ENCODE data around the gene SPATA12. TPM values are rescaled to one million over a fixed set of nuclear protein-coding genes. Genes with fewer than 3 reads are reported as not detected.

SPATA12 gene
- total and polyA plus RNA-seq, 4 donors, result not detected

GRCh38 chr3:57046101-57046765 is 14.2 kb upstream of the SPATA12 start:
- Histone ChIP-seq H3K9ac (ENCODE audit: low read depth in 1 of 2, low read length in 2 of 2) (no peak overlapping the region), H3K27ac (ENCODE audit: low read depth in 1 of 2, low read length in 2 of 2) (no peak overlapping the region), H3K4me1 (ENCODE audit: control insufficient read depth in 4 of 4, insufficient read depth in 4 of 4, low read length in 3 of 4) (no peaks in the 10 kb centered on the region), H3K9me3 (ENCODE audit: control insufficient read depth in 4 of 4, low read length in 3 of 4) (no peaks in the 10 kb centered on the region), H3K36me3 (ENCODE audit: control insufficient read depth in 4 of 4, insufficient read depth in 3 of 4, low read depth in 1 of 4, low read length in 3 of 4) (no peaks in the 10 kb centered on the region), H3K27me3 (ENCODE audit: control insufficient read depth in 4 of 4, insufficient read depth in 4 of 4, low read length in 3 of 4) (peaks cover 0 to 2% (median 0%) of the 10 kb centered on the region in 4 donors), H3K4me3 (ENCODE audit: low read depth in 1 of 3, low read length in 3 of 3) (no peak overlapping the region)
- TF ChIP-seq FOXA2 (IDR thresholded peaks at IDR 0.05), result no peak
- TF ChIP-seq, protein P1, sequence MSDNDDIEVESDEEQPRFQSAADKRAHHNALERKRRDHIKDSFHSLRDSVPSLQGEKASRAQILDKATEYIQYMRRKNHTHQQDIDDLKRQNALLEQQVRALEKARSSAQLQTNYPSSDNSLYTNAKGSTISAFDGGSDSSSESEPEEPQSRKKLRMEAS (IDR thresholded peaks at IDR 0.05), result no peak
- TF ChIP-seq REST (IDR thresholded peaks at IDR 0.05), result no peak
- no peak for TF ChIP-seq EGR1 (IDR thresholded peaks at IDR 0.05; ENCODE audit: low read depth in 2 of 2)
- TF ChIP-seq RAD21 (IDR thresholded peaks at IDR 0.05), result no peak
- DNase-seq (ENCODE audit: low spot score), result no peak
- WGBS, result 60% methylated on average over 7 of the region's 7 CpGs

DNA sequence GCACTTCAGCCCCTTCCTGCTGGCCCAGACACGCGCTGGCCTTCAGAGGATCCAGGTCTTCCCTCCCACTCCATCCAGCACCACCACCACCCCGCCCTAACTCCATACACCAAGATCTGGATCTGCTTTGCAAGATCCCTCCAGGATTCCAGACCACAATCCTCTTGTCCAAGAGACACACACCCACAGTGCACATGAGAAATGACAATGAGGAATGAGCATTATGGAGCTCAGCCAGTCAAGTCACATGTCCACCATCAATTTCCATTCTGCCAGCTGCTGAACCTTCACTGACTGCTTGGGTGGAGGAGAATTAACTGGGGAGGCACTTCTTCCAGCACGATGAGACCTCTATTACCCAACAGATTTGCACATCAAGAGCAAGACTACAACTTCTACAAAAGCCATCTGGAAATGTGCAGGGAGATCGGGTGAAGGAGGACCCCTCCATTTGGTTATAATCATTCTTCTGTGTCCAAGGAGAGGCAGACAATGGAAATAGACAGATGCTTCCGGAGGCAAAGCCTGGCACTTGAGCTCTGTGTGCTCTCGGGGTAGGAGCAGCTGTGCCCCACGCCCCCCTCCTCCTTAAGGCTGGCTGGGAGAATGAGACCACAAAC is 12.3 kb upstream of the SPATA12 start:
- 73% methylated on average over 8 of the region's 8 CpGs for WGBS
- H3K9me3 ChIP-seq (ENCODE audit: control insufficient read depth in 4 of 4, low read length in 3 of 4), result no peaks in the 10 kb centered on the region
- no peaks in the 10 kb centered on the region for H3K36me3 ChIP-seq (ENCODE audit: control insufficient read depth in 4 of 4, insufficient read depth in 3 of 4, low read depth in 1 of 4, low read length in 3 of 4)
- H3K27ac ChIP-seq (ENCODE audit: low read depth in 1 of 2, low read length in 2 of 2), result no peak overlapping the region
- no peak overlapping the region for H3K4me3 ChIP-seq (ENCODE audit: low read depth in 1 of 3, low read length in 3 of 3)
- no peaks in the 10 kb centered on the region for H3K4me1 ChIP-seq (ENCODE audit: control insufficient read depth in 4 of 4, insufficient read depth in 4 of 4, low read length in 3 of 4)
- no peak overlapping the region for H3K9ac ChIP-seq (ENCODE audit: low read depth in 1 of 2, low read length in 2 of 2)
- TF ChIP-seq SP1 (IDR thresholded peaks at IDR 0.05) (no peak), YY1 (IDR thresholded peaks at IDR 0.05) (no peak), RAD21 (IDR thresholded peaks at IDR 0.05) (no peak), JUND (IDR thresholded peaks at IDR 0.05) (no peak), HNF4A (conservative IDR thresholded peaks at IDR 0.05) (no peak), NR2F2 (IDR thresholded peaks at IDR 0.05) (no peak), FOXA2 (IDR thresholded peaks at IDR 0.05) (no peak)
- TF ChIP-seq, protein P2, sequence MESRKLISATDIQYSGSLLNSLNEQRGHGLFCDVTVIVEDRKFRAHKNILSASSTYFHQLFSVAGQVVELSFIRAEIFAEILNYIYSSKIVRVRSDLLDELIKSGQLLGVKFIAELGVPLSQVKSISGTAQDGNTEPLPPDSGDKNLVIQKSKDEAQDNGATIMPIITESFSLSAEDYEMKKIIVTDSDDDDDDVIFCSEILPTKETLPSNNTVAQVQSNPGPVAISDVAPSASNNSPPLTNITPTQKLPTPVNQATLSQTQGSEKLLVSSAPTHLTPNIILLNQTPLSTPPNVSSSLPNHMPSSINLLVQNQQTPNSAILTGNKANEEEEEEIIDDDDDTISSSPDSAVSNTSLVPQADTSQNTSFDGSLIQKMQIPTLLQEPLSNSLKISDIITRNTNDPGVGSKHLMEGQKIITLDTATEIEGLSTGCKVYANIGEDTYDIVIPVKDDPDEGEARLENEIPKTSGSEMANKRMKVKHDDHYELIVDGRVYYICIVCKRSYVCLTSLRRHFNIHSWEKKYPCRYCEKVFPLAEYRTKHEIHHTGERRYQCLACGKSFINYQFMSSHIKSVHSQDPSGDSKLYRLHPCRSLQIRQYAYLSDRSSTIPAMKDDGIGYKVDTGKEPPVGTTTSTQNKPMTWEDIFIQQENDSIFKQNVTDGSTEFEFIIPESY (IDR thresholded peaks at IDR 0.05), result no peak
- no peak for DNase-seq (ENCODE audit: low spot score)
- peaks cover 0 to 2% (median 0%) of the 10 kb centered on the region in 4 donors for H3K27me3 ChIP-seq (ENCODE audit: control insufficient read depth in 4 of 4, insufficient read depth in 4 of 4, low read length in 3 of 4)

GRCh38 chr3:57048728-57049127 is 11.7 kb upstream of the SPATA12 start:
- no peak overlapping the region for H3K9ac ChIP-seq (ENCODE audit: low read depth in 1 of 2, low read length in 2 of 2)
- 80% methylated on average over 4 of the region's 4 CpGs for WGBS
- H3K4me3 ChIP-seq (ENCODE audit: low read depth in 1 of 3, low read length in 3 of 3), result no peak overlapping the region
- DNase-seq (ENCODE audit: low spot score), result no peak
- no peaks in the 10 kb centered on the region for H3K9me3 ChIP-seq (ENCODE audit: control insufficient read depth in 4 of 4, low read length in 3 of 4)
- H3K27ac ChIP-seq (ENCODE audit: low read depth in 1 of 2, low read length in 2 of 2), result no peak overlapping the region
- peaks cover 0 to 2% (median 0%) of the 10 kb centered on the region in 4 donors for H3K27me3 ChIP-seq (ENCODE audit: control insufficient read depth in 4 of 4, insufficient read depth in 4 of 4, low read length in 3 of 4)
- H3K36me3 ChIP-seq (ENCODE audit: control insufficient read depth in 4 of 4, insufficient read depth in 3 of 4, low read depth in 1 of 4, low read length in 3 of 4), result no peaks in the 10 kb centered on the region
- no peaks in the 10 kb centered on the region for H3K4me1 ChIP-seq (ENCODE audit: control insufficient read depth in 4 of 4, insufficient read depth in 4 of 4, low read length in 3 of 4)
- TF ChIP-seq, protein P1 (IDR thresholded peaks at IDR 0.05), result no peak
- TF ChIP-seq, protein P2 (IDR thresholded peaks at IDR 0.05), result no peak
- TF ChIP-seq CTCF (IDR thresholded peaks at IDR 0.05; ENCODE audit: low read depth, low read length, missing input control), result no peak
- no peak for TF ChIP-seq NR2F2 (IDR thresholded peaks at IDR 0.05)
- TF ChIP-seq SP1 (IDR thresholded peaks at IDR 0.05), result no peak

Data from liver (tissue), 9 donors.